Urothelium cell line (cell line): ENCODE results near the gene EEF1A2.

ENCODE experiments used
- DNase-seq: peaks from one replicate; pipeline ENCODE4 v3.0.0; 2011; ENCODE audit warnings: low spot score, mixed read lengths
- FAIRE-seq: peaks from 2 replicates; lab custom pipeline; 2011; peaks lifted over from hg19 to GRCh38; lab: Jason Lieb, UNC

EEF1A2 gene

DNA sequence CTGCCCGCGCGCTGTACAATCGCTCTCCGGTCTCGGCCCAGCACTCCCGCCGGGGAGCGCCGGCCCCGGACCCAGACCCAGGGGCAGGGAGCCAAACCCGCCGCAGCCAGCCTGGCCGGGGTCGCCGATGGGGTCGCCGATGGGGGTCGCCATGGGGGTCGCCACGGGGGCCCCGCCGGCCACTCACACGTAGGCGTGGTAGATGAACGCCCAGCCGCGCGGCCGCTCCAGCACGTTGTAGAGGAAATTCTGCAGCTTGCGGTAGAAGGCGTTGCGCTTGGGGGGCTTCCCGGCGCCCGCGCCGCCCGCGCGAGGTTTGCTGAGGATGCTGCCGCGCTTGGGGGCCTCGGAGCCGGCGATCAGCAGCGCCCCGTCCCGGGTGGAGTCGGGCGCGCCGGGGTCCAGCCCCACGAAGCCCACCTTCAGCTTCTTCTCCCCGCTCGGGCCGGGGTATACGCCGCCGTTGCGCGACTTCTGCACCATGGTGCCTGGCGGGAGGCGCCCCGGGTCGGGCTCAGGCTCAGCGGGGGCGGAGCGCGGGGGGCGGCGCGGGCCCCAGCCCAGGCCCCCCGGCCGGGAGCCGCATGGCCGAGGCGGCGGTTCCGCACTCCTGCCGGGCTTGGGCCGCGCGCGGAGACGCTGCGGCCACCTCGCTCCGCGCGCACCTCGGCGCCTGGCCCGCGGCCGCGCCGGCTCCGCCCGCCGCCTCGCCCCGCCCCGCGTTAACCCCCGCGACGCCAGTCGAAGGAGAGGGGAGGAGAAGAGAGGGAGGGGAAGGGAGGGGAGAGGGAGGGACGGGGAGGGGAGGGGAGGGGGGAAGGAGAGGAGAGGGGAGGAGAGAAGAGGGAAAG lies 26.7 kb downstream of the EEF1A2 start, which contains the start of gene KCNQ2:
Gene KCNQ2, minus strand, starts transcription at position 675 of the 851 bp plus-strand sequence. Its CDS starts 192 bp downstream, at position 483.
- DNase-seq (peak; percentile 67), FAIRE-seq (peak; percentile 59)

DNA sequence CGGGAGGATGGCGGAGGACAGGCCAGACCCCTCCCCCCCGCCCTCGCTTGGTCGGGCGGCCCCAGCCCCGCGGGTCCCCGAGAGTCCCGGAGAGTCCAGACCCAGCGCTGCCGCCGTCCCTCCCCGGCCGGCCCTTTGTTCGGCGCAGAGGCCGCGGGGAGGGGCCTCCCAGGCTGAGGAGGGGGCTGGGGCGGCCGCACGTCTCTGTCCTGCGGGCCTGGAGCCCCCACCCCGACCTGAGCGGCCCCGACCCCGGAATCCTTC lies 27.2 kb downstream of the EEF1A2 start:
- no peak for FAIRE-seq
- no peak for DNase-seq

DNA sequence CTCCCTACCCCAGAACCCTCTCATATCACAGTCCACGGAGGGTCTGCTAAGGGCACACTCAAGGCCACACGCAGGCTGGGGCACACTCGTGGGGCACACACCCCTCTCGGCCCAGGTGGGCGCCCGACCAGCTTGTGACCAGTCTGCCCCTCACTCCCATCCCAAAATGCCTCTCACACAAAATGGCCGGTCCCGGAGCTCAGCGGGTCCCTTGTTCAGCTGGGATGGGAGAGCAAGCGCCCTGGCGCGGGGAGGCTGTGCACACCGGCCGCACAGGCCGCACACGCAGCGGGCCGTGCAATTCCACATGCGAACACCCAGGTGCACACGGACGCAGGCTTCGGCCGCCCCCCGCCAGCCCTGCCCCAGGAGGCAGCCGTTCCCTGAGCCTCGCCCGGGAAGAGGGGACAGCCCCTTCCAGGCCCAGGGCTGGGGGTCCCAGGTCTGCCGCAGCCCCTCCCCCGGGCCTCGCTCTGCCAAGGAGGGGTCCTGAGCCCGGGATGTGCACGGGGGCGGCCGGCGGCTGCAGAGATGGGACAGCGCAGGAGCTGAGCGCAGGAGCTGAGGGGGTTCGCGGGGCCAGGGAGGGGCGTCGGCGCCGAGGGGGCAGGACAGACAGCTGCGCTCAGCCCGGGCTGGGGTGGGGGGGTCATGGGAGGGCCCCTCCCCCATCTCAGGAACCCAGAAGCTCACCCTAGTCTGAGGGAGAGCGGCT lies 27.7 kb downstream of the EEF1A2 start:
- no peak for DNase-seq
- no peak for FAIRE-seq

GRCh38 chr20:63470410-63470809 lies 28.5 kb downstream of the EEF1A2 start:
- no peak for DNase-seq
- FAIRE-seq, result no peak

DNA sequence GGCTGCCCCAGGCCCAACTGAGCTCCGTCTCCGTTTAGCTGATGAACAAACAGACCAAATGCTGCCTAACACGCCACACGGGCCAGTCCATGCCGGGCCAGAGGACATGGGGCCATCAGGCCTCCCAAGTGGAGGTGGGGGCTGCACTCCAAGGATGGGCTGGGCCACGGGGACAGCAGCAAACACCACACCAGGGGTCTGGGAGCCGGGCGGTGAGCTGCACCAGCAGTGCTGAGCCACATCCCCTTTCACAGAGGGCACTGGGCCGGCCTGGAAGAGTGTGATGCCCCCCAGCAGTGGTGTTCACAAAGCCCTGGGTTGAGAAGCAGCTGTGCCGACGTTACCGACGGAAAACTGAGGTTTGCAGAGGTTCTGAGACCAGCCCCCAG lies 29.2 kb downstream of the EEF1A2 start:
- DNase-seq, result no peak
- no peak for FAIRE-seq

GRCh38 chr20:63469019-63469712 lies 29.7 kb downstream of the EEF1A2 start:
- no peak for FAIRE-seq
- no peak for DNase-seq

- DNase-seq (no peak), FAIRE-seq (no peak)
These were observed 30.5 kb downstream of the EEF1A2 start for GRCh38 chr20:63468421-63468820.

- FAIRE-seq, result no peak
These were observed 31.4 kb downstream of the EEF1A2 start for GRCh38 chr20:63467294-63468083.

GRCh38 chr20:63466861-63467260 lies 32.0 kb downstream of the EEF1A2 start:
- FAIRE-seq (no peak), DNase-seq (no peak)

More at GRCh38 chr20:63467294-63468083, 31.4 kb downstream of the EEF1A2 start:
- DNase-seq, result no peak

DNA sequence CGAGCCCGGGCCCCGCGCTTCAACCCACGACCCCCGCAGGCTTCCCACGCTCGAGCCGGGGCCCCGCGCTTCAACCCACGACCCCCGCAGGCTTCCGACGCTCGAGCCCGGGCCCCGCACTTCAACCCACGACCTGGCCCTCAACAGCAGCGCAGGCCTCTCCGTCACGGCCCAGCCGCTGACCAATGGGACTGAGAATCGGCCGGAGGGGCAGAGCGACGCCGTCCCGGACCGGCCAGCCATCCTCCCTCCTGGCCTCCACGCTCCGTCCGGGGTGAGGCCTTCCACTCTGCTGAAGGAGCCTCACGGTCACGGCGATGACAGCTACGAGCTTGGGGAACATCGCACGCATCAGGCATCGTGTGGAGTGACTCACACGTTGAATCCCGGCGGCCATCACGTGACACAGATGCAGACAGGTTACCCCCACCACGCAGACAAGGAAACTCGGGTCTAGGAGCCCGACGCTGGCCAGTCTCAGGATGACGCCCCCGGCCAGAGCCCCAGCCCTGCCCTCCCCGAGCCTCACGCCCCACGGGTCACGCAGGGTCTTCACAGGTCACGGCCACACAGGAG lies 32.5 kb downstream of the EEF1A2 start:
- FAIRE-seq (no peak), DNase-seq (no peak)

GRCh38 chr20:63465380-63466249 lies 33.3 kb downstream of the EEF1A2 start:
- DNase-seq (no peak), FAIRE-seq (peak; percentile 20)

DNA sequence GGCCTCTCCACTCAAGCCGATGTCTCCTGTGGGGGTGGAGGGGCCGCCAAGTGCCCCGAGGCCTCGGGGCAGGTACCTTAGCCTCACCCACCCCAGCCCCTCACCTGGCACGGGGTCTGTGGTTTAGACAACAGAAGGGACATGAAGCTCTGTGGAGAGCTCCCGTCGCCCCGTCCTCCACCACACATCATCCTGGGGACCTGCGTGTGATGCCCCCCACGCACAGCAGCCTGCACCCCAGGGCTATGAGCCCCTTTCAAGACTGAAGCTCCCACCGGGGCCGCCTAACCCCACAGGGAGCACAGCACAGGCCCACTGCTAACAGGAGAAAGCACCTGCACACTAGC lies 34.6 kb downstream of the EEF1A2 start:
- FAIRE-seq (no peak), DNase-seq (no peak)

DNA sequence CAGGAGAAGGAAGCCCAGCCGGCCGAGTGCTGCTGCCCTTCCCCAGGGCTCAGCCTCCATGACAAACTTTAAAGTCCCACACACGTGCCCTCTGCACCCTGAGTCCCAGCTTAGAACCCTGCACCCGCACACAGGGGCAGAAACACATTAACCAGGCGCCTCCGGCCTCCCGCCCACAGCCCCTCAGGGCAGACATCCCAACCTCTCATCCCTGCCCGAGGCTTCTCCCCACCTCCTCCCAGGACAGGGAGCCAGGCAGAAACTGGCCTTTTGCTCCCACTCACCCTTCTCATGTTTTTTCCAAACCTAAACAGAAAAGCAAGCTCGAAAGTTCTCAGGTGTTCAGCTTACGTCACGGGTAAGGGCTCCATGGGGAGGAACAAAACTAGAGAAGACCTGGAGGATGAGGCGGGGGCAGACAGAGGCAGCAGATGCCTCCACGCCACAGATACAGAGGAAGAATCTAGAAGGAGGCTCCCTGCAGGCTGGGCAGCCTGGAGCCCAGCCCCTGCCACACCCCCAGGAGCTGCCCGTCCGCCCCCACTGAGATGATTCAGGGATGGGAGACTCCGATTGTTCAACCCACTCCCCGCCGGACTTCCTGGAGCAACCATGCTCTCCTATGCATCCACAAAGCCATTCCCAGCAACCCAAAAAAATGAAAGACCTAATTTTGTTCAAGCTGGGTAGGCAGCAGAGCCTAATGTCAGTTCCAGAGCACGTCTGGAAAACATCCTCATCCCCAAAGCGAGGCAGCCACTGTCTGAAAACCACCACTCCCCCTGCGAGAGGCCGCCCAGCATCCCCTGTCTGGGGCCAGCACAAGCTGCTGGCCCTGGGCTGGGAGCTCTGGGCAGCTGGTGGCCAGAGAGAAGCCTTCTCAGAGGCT lies 35.2 kb downstream of the EEF1A2 start:
- FAIRE-seq (no peak), DNase-seq (peak; percentile 52)

- DNase-seq, result no peak
- FAIRE-seq, result no peak
These were observed 36.6 kb downstream of the EEF1A2 start for GRCh38 chr20:63462244-63462643.

DNA sequence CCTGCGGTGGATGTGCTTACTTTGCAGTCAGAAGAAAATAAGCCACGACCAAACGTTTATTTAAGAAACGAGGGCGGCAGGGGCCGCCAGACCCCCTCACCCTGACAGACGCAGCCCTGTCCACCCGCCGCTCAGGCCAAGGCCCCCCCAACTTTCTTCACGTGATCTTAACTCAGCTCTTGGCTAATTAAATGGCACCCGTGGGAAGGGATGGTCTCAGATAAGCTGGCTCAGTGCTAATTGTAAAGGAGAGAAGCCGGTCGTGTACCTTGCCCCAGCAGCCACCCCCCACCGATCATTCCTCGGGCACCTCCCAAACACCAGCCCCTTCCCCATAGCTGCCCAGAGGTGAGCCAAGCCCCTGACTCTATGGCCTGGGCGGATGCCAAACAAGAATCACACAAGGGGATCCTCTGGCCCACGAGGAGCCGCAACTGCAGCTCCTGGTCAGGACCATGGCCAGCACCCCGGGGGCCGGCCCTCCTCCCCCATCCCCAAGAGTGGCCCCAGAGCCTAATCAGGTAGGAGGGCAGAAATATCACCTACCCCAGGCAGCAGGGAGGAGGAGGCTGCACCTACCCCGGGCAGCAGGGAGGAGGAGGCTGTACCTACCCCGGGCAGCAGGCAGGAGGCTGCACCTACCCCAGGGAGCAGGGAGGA lies 37.6 kb downstream of the EEF1A2 start:
- FAIRE-seq (no peak), DNase-seq (peak; percentile 84)

- DNase-seq (no peak), FAIRE-seq (no peak)
These were observed 39.9 kb downstream of the EEF1A2 start for GRCh38 chr20:63459070-63459380.

- FAIRE-seq, result peak; percentile 67
- no peak for DNase-seq
These were observed 40.5 kb downstream of the EEF1A2 start for GRCh38 chr20:63458170-63459069.
